GM21717 (cell line): Measurements from ENCODE around the gene PARP1.
"Not testable (repeated sequence)": the region's sequence is repeated elsewhere in the genome, so short reads cannot be mapped to it uniquely, and the experiment has no call there.

Experiments used
- ATAC-seq: cut with Tn5 transposase; IDR thresholded peaks from one replicate; pipeline ENCODE4 v1.9.1; 2021; ENCODE audit warnings: mild to moderate bottlenecking, moderate library complexity; ENCODE audit not compliant: unreplicated experiment

PARP1 gene

DNA sequence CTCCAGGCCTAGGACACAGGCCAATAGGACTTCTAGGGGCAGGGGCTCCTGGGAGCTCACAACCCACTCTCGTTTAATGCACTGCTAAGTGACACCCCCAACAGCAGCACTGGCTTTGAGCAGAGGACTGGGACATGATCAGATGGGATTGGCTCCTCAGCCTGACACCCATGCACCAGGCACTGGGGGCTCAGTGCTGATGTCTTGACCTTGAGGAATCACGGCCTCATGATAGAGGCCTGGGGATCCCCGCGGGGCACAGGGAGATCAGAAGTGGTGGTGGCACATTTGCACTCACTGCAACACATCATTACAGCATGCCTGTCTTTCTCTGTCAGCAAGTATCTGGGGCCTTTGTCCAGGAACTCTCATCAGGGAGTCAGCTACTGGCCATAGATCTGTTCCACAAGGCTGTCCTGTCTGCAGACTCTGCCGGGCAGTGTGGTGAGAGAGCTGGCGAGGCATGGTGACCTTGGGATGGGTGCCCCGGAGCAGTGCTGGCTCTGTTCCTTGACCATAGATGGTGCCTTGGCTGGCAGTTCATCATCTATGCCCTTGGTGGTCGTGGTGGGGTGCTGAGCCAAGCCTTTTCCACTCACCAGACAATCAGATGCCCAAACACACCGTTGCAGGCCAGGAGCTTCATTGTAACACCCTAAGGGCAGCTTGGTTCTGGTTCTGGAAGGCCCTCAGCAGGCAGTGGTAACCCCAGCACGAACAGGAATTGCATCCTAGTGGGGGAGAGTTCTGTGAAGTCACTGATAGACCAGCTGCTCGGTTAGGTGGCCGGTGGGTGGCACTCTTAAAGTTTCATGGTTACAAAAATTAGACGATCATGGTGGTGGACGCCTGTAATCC is 22.2 kb upstream of the PARP1 start:
- ATAC-seq: no peak

DNA sequence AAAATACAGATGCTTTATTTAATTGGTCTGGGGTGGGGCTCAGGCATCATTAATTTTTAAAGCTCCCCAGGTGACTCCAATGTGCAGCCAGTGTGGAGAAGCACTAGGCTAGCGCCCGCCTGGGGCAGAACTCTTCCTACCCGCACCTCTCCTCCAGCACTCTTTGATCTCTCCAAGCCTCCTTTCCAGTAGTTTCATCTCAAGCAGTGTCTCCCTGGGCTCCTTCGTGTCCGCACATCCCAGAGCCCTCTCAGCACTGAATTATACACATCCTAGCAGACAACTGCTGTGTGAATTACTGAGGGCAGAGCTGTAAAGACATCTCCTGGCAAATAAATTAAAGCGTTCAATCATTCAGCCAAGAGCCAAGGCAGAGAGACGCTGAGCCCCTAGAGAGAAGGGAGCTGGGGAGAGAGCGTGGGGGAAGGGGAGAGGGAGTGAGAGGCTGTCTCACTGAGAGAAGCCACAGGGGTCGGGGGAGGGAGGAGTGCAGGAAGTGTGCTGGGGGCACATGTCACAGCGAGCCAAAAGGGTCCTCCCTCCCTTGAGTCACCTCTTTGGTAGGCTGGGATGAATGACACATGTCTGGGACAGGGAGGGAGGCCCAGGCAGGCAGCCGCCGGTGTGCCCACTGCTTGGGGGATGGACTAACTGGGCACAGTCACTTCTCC is 21.0 kb upstream of the PARP1 start:
- ATAC-seq: no peak

- no peak for ATAC-seq
These were observed 20.5 kb upstream of the PARP1 start for GRCh38 chr1:226428348-226428747.

DNA sequence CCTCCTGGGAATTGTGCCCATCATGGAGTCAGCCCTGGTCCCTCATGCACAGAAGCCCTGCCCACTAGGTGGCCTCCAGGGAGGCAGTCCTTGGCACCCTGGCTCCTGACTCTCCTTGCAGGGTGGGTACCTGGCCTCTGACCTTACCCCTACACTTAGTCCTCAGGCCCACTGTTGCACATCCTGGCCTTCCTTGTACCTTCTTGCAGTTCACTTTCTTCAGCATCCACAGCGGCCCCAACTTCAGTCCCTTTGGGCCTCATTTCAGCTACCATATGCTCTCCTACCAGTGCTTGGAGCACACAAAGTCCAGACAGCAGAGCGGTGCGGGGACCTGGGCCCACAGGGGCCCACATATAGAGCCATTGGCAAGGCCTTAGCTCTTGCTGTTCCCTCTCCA is 19.2 kb upstream of the PARP1 start:
- no peak for ATAC-seq

- ATAC-seq: not testable (repeated sequence)
These were observed 18.5 kb upstream of the PARP1 start for GRCh38 chr1:226426395-226426794.

GRCh38 chr1:226425431-226426031 is 17.6 kb upstream of the PARP1 start:
- ATAC-seq: peak; percentile 65

GRCh38 chr1:226425004-226425378 is 17.1 kb upstream of the PARP1 start:
- ATAC-seq: peak; percentile 18

DNA sequence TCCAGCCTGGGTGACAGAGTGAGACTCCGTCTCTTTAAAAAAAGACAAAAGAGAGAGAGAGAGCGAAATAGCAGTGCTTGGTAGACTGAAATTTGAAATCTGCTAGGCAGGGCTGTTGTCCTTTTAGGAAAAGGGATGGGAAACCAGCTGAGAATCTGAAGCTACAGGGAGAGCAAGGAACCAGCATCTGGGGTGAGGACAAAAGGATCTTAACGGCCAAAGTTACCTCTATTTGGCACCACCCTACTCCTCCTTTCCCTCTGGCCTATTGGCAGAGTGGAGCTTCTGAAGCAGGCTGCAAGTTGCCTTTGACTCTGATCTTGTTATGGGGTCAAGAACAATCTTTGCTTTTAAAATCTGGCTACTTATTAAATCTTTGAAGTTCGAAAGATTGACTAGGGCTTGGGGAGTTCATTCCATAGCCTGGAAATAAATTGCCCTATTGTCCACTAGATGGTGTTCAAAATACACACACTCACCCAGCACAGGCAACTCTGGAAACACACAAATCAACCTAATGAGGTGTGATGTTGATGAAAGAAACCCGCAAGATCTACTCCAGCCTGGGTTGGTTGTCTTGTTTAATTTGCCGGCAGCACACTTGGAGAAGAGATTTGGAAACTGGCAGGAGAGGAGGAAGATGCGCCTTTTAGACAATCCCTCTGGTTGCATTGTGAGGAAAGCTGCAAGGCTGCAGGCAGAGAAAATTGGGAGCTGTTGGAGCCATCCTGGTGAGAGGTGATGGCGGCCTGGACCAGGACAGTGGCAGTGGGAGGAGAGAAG is 16.5 kb upstream of the PARP1 start:
- peak; percentile 46 for ATAC-seq

- no peak for ATAC-seq
These were observed 14.6 kb upstream of the PARP1 start for GRCh38 chr1:226422478-226422877.

DNA sequence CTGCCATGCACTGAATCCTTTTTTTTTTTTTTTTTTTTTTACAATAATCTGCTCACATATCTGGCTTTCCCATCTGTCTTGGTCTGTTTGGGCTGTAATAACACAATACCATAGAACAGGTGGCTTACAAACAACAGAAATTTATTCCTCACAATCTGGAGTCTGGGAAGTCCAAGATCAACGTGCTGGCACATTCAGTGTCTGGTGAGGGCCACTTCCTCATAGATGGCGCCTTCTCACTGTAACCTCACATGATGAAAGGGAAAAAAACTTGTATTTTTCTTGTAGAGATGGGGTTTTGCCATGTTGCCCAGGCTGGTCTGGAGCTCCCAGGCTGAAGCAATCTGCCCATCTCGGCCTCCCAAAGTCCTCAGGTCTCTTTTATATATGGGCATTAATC is 13.0 kb upstream of the PARP1 start:
- ATAC-seq: no peak

GRCh38 chr1:226420328-226420727 is 12.4 kb upstream of the PARP1 start:
- ATAC-seq: no peak

- no peak for ATAC-seq
These were observed 11.6 kb upstream of the PARP1 start for GRCh38 chr1:226419284-226420029.

- no peak for ATAC-seq
These were observed 10.1 kb upstream of the PARP1 start for GRCh38 chr1:226417830-226418546.

DNA sequence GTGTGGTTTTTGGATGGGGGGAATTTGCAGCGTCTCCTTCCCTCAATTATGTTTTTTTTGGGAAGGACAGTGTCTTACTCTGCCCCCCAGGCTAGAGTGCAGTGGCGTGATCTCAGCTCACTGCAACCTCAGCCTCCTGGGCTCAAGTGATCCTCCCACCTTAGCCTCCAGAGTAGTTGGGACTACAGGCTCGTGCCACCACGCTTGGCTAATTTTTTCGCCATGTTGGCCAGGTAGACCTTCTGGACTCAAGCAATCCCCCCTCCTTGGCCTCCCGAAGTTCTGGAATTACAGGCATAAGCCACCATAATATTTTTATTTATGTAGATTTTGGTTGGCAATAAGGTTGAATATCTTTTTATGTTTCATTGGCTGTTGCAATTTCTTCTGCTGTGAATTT is 9.5 kb upstream of the PARP1 start:
- no peak for ATAC-seq

DNA sequence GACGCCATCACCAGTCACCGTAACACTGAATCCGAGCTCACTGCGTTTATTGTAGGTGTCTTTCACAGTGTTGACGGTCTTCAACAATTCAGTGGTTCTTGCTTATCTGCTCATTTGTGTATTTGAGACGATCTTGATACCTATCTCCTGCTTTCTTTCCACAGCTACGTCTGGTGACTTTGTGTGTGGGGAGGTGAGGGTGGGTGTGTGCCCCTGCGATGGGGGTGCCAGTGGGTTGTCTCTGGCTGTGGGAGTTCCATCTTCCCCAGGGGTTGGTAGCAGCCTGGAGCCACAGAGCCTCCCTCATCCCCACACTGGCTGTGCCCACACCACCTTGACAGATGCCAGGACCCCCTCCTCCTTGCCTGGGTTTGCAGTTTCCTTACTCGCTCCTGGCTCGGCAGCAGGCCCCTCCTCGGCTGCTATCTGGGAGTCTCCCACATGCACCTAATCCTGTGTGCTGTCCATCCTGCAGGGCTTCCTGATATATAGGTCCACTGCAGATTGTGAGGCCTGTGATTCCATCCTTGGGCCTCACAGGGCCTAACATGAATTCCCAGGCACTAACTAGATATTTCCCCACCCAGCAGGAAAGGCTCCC is 6.3 kb upstream of the PARP1 start:
- no peak for ATAC-seq

- ATAC-seq: no peak
These were observed 3.7 kb upstream of the PARP1 start for GRCh38 chr1:226411619-226412018.

DNA sequence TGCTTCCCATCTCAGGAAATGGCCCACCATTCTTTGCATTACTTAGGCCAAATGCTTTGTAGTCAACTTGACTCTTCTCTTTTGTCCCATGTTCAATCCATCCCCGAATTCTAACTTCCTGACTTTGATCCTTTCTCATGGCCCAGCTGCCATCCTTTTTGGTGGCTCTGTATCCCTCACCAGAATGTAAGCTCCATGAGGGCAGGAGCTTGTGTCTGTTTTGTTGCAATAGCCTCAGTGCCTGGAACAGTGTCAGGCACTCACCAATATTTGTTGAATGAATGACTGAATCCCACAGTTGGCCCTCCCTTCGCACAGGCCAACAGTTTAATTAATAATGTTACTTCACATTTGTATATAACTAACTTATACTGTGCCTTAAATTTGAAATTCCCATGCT is 3.1 kb upstream of the PARP1 start:
- ATAC-seq: no peak

- ATAC-seq: no peak
These were observed 1.5 kb upstream of the PARP1 start for GRCh38 chr1:226409392-226409791.
